Neuronal stem cell (in vitro differentiated cells): ENCODE measurements around the gene EFL1.

Source experiments
- DNase-seq: peaks from one replicate; pipeline ENCODE4 v3.0.0-alpha.2; 2013; ENCODE audit warnings: low spot score
- H2AFZ ChIP-seq: one replicate; pipeline ENCODE4 v1.6.1; 2013; ENCODE audit warnings: mild to moderate bottlenecking, low read length, inconsistent platforms
- H2AK5ac ChIP-seq: 2 replicates; pipeline ENCODE4 v1.6.1; 2013; ENCODE audit warnings: low read depth, mild to moderate bottlenecking, inconsistent platforms, low read length, moderate library complexity, mixed read lengths
- H2BK120ac ChIP-seq: 2 replicates; pipeline ENCODE4 v1.6.1; 2013; ENCODE audit warnings: low read depth, mild to moderate bottlenecking, inconsistent platforms, low read length, moderate library complexity, mixed read lengths
- H2BK12ac ChIP-seq: one replicate; pipeline ENCODE4 v1.6.1; 2013; ENCODE audit warnings: low read length, inconsistent platforms
- H2BK15ac ChIP-seq: 2 replicates; pipeline ENCODE4 v1.6.1; 2013; ENCODE audit warnings: mild to moderate bottlenecking, low read length, inconsistent platforms, mixed read lengths
- H2BK5ac ChIP-seq: one replicate; pipeline ENCODE4 v1.6.1; 2013; ENCODE audit warnings: inconsistent platforms, mild to moderate bottlenecking, low read length, moderate library complexity
- H3K14ac ChIP-seq: one replicate; pipeline ENCODE4 v1.6.1; 2013; ENCODE audit warnings: low read length, inconsistent platforms
- H3K18ac ChIP-seq: 2 replicates; pipeline ENCODE4 v1.6.1; 2013; ENCODE audit warnings: low read length, inconsistent platforms
- H3K23ac ChIP-seq: 2 replicates; pipeline ENCODE4 v1.6.1; 2013; ENCODE audit warnings: low read depth, mild to moderate bottlenecking, mixed read lengths, low read length, inconsistent platforms; ENCODE audit not compliant: poor library complexity
- H3K27ac ChIP-seq: replicated peaks from 3 replicates; pipeline ENCODE4 v1.5.1; 2013; ENCODE audit warnings: low read length, inconsistent platforms
- H3K27me3 ChIP-seq, 3 experiments: 2 replicates each; pipeline ENCODE4 v1.6.1; 2013; ENCODE audit warnings: low read length in 3 of 3, mild to moderate bottlenecking in 2 of 3, inconsistent platforms in 1 of 3, low read depth in 1 of 3, mixed read lengths in 1 of 3, moderate library complexity in 1 of 3; ENCODE audit not compliant: control insufficient read depth in 3 of 3, insufficient read depth in 3 of 3
- H3K36me3 ChIP-seq, 2 donors: replicated peaks in 1 of 2; 2 replicates each; pipeline ENCODE4 v1.6.1; 2013; ENCODE audit warnings: low read length in 2 of 2; ENCODE audit not compliant: control insufficient read depth in 2 of 2, insufficient read depth in 2 of 2
- H3K4ac ChIP-seq: 2 replicates; pipeline ENCODE4 v1.6.1; 2013; ENCODE audit warnings: inconsistent platforms, mild to moderate bottlenecking, low read length, moderate library complexity
- H3K4me1 ChIP-seq, 2 donors: 1 replicate in 1 of 2; 2 replicates in 1 of 2; pipeline ENCODE4 v1.6.1; 2013; ENCODE audit warnings: low read length in 2 of 2, low read depth in 1 of 2; ENCODE audit not compliant: control insufficient read depth in 2 of 2, insufficient read depth in 1 of 2
- H3K4me2 ChIP-seq: one replicate; pipeline ENCODE4 v1.6.1; 2013; ENCODE audit warnings: mild to moderate bottlenecking, low read length, inconsistent platforms; ENCODE audit not compliant: insufficient read depth, poor library complexity, severe bottlenecking
- H3K4me3 ChIP-seq, 2 donors: 2 replicates each; pipeline ENCODE4 v1.5.1; 2013; ENCODE audit warnings: low read length in 2 of 2, mild to moderate bottlenecking in 2 of 2, inconsistent platforms in 1 of 2, moderate library complexity in 1 of 2
- H3K79me1 ChIP-seq: one replicate; pipeline ENCODE4 v1.6.1; 2013; ENCODE audit warnings: low read depth, mild to moderate bottlenecking, inconsistent platforms, low read length, moderate library complexity
- H3K9ac ChIP-seq: one replicate; pipeline ENCODE4 v1.6.1; 2013; ENCODE audit warnings: mild to moderate bottlenecking, low read depth, low read length, inconsistent platforms; ENCODE audit not compliant: poor library complexity
- H3K9me3 ChIP-seq, 2 donors: replicated peaks in 1 of 2; 2 replicates each; pipeline versions ENCODE3 to v1.6.1; 2013; ENCODE audit warnings: low read length in 2 of 2, mild to moderate bottlenecking in 2 of 2, inconsistent platforms in 1 of 2, low read depth in 1 of 2, mixed read lengths in 1 of 2, moderate library complexity in 1 of 2; ENCODE audit not compliant: control insufficient read depth in 2 of 2, insufficient read depth in 1 of 2
- H4K8ac ChIP-seq: one replicate; pipeline ENCODE4 v1.6.1; 2013; ENCODE audit warnings: low read depth, mild to moderate bottlenecking, inconsistent platforms, low read length, moderate library complexity
- H4K91ac ChIP-seq: one replicate; pipeline ENCODE4 v1.6.1; 2013; ENCODE audit warnings: low read length, low read depth, mild to moderate bottlenecking, inconsistent platforms; ENCODE audit not compliant: poor library complexity
- WGBS, 2 donors: extraction: QIAGEN DNeasy Blood & Tissue Kit; methylation state at CpG; one replicate each; pipeline ENCODE4 v1.1.7; 2013; ENCODE audit warnings: missing lambda C conversion rate in 2 of 2, mixed read lengths in 1 of 2; ENCODE audit not compliant: insufficient read length in 2 of 2, insufficient replicate concordance in 1 of 2; ENCODE audit errors: extremely low coverage in 2 of 2; 5-methylcytosine and 5-hydroxymethylcytosine counted together

Gene EFL1

DNA sequence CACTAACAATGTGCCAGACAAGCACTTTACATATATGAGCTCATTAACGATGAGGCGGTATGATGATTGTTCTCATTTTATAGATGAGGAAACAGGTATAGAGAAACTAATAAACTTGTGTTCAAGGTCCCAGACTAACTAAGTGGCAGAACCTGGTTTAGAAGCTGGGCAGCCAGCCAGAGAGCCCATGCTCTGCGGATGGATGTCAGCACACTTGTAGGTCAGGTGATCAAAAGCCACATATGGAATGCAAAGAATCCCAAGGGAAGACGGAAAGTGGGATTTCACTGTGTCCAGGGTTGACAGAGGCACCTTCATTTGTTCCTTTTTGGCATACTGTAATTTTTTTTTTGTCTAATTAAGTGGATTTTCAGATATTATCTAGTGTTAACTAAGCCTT is 103.7 kb downstream of the EFL1 start:
- Histone ChIP-seq H4K8ac (no peak overlapping the region), H3K4me2 (no peak overlapping the region), H3K4me3 (no peak overlapping the region), H2BK12ac (no peak overlapping the region), H4K91ac (no peak overlapping the region), H2AFZ (no peak overlapping the region), H3K18ac (no peak overlapping the region), H3K9ac (no peak overlapping the region), H3K4me1 (peaks cover 0 to 3% of the 10 kb centered on the region in 2 donors), H3K4ac (no peak overlapping the region), H3K9me3 (peaks cover 0 to 7% of the 10 kb centered on the region in 2 donors), H3K14ac (no peak overlapping the region), H2BK120ac (no peak overlapping the region), H3K79me1 (no peaks in the 10 kb centered on the region), H2BK5ac (no peak overlapping the region), H2AK5ac (no peak overlapping the region), H3K27ac (no peak overlapping the region), H3K23ac (no peak overlapping the region), H3K27me3 (no peaks in the 10 kb centered on the region), H3K36me3 (peaks cover 4 to 87% of the 10 kb centered on the region in 2 donors), H2BK15ac (no peak overlapping the region)
- WGBS, 2 donors = no CpG with 5 or more reads among the region's 4 CpGs
- DNase-seq = no peak

DNA sequence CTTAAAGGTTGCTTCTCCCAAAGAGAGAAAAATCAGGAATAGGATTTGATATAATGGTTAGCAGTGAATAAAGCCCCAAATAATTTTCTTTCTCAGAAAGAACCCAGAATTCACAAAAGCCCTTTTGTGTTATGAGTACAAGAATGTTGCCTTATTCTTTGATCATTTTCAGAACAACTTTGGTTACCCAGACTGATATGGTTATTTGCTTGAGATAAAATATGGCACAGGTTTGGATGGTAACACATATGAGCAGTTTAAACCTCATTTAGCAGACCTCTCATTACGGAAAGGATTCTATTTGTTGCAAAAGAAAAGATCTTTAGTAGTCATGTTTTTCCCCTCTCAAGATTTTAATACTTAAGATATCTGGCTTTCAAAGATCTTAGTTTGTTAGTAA is 111.9 kb downstream of the EFL1 start:
- Histone ChIP-seq H3K18ac (no peak overlapping the region), H2AFZ (no peak overlapping the region), H3K27ac (no peak overlapping the region), H2BK5ac (no peak overlapping the region), H3K4me3 (no peak overlapping the region), H3K9ac (no peak overlapping the region), H3K23ac (no peak overlapping the region), H3K14ac (no peak overlapping the region), H3K36me3 (peaks cover 9 to 69% of the 10 kb centered on the region in 2 donors), H3K4me2 (no peak overlapping the region), H4K91ac (no peak overlapping the region), H3K9me3 (peaks cover 0 to 3% of the 10 kb centered on the region in 2 donors), H2AK5ac (no peak overlapping the region), H3K79me1 (no peaks in the 10 kb centered on the region), H4K8ac (no peak overlapping the region), H3K4ac (no peak overlapping the region), H2BK12ac (no peak overlapping the region), H3K4me1 (no peaks in the 10 kb centered on the region), H2BK15ac (no peak overlapping the region), H3K27me3 (no peaks in the 10 kb centered on the region), H2BK120ac (no peak overlapping the region)
- no peak for DNase-seq
- WGBS, 2 donors = no CpG with 5 or more reads among the region's 1 CpG

DNA sequence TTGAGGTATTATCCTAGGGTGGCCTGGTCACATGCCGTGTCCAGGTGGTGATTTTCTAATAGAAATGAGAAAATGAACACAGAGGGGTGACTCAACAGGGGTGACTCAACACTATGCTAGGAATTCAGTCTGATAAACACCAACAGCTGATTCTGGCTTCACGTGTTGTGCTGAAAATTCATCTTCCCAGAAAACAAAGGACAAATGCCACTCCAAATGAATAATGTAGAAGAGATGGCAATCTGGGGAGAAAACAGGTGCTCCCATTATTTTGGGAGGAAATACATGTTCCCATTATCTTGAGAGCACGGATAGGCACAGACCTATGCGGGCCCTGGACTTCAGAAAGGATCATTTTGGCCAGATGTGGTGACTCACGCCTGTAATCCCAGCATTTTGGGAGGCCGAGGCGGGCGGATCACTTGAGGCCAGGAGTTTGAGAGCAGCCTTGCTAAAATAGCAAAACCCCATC is 115.5 kb downstream of the EFL1 start:
- Histone ChIP-seq H2AK5ac (no peak overlapping the region), H3K4me3 (no peak overlapping the region), H3K27me3 (no peaks in the 10 kb centered on the region), H3K14ac (no peak overlapping the region), H4K91ac (no peak overlapping the region), H3K27ac (no peak overlapping the region), H2AFZ (no peak overlapping the region), H3K4ac (no peak overlapping the region), H2BK120ac (no peak overlapping the region), H4K8ac (no peak overlapping the region), H3K4me2 (no peak overlapping the region), H3K9ac (no peak overlapping the region), H3K18ac (no peak overlapping the region), H3K36me3 (peaks cover 10 to 56% of the 10 kb centered on the region in 2 donors), H3K23ac (no peak overlapping the region), H2BK5ac (no peak overlapping the region), H2BK15ac (no peak overlapping the region), H2BK12ac (no peak overlapping the region), H3K79me1 (no peaks in the 10 kb centered on the region), H3K4me1 (peaks cover 0 to 2% of the 10 kb centered on the region in 2 donors), H3K9me3 (no peaks in the 10 kb centered on the region)
- WGBS, 2 donors = no CpG with 5 or more reads among the region's 8 CpGs
- DNase-seq = no peak

DNA sequence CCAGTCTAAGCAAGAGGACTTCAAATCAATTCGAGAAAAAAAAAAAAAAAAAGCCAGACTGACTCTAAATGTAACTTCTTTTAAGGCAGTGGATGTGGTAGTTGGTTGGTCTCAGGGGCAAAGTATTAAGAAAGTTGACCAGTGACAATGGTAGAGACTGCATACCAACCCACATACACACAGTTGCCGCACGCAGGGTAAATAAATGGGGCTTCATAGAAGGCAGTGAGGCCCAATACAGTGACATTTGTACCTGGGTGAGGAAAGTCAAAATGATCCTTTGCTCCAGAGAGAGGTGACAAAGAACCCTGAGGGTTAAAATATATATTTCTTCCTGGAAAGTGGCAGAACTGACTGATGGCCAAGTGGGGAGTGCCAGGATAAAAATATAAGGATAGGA is 116.0 kb downstream of the EFL1 start:
- Histone ChIP-seq H3K4me2 (no peak overlapping the region), H3K14ac (no peak overlapping the region), H3K4ac (no peak overlapping the region), H3K79me1 (no peaks in the 10 kb centered on the region), H3K4me1 (peaks cover 0 to 2% of the 10 kb centered on the region in 2 donors), H2BK12ac (no peak overlapping the region), H3K18ac (no peak overlapping the region), H3K9ac (no peak overlapping the region), H2BK120ac (no peak overlapping the region), H3K27me3 (no peaks in the 10 kb centered on the region), H3K23ac (no peak overlapping the region), H3K4me3 (no peak overlapping the region), H2AK5ac (no peak overlapping the region), H2BK15ac (no peak overlapping the region), H4K8ac (no peak overlapping the region), H2BK5ac (no peak overlapping the region), H3K9me3 (no peaks in the 10 kb centered on the region), H2AFZ (no peak overlapping the region), H4K91ac (no peak overlapping the region), H3K36me3 (peaks cover 9 to 56% of the 10 kb centered on the region in 2 donors), H3K27ac (no peak overlapping the region)
- WGBS, 2 donors = no CpG with 5 or more reads among the region's 3 CpGs
- DNase-seq = no peak
